OCI-LY3 (cell line): ENCODE measurements around the gene BNC2.
"Not testable (repeated sequence)": the region's sequence is repeated elsewhere in the genome, so short reads cannot be mapped to it uniquely, and the experiment has no call there.

Experiments used
- H2AFZ ChIP-seq: fragments of 200-600, 300-600 bp; shearing (Covaris generic); 2 replicates; pipeline ENCODE4 v1.6.0; 2014; ENCODE audit warnings: antibody characterized with exemption, low read depth, low read length
- H3K27ac ChIP-seq: fragments of 200-600, 300-600 bp; sonication (generic); 2 replicates; pipeline ENCODE4 v1.5.1; 2014; ENCODE audit warnings: mild to moderate bottlenecking, low read length, moderate library complexity, mixed read lengths
- H3K27me3 ChIP-seq: fragments of 200-600, 300-600 bp; sonication (generic); 2 replicates; pipeline ENCODE4 v1.6.1; 2014; ENCODE audit warnings: low read depth, low read length, mixed read lengths
- H3K36me3 ChIP-seq: fragments of 200-600, 300-600 bp; sonication (generic); replicated peaks from 2 replicates; pipeline ENCODE3; 2014; ENCODE audit warnings: low read depth, low read length, mixed read lengths
- H3K4me1 ChIP-seq: fragments of 300-600, 200-600 bp; sonication (generic); 2 replicates; pipeline ENCODE4 v1.6.1; 2014; ENCODE audit warnings: low read length, mixed read lengths
- H3K4me2 ChIP-seq: fragments of 200-600, 300-600 bp; sonication (generic); 2 replicates; pipeline ENCODE4 v1.6.1; 2014; ENCODE audit warnings: low read length, mixed read lengths
- H3K4me3 ChIP-seq: fragments of 300-600, 200-600 bp; sonication (generic); 2 replicates; pipeline ENCODE4 v1.5.1; 2014; ENCODE audit warnings: antibody characterized with exemption, mild to moderate bottlenecking, low read length, moderate library complexity
- H3K79me2 ChIP-seq: fragments of 300-600, 200-600 bp; shearing (Covaris generic); 2 replicates; pipeline ENCODE4 v1.6.1; 2014; ENCODE audit warnings: mild to moderate bottlenecking, low read length, mixed read lengths
- H3K9ac ChIP-seq: fragments of 300-600, 200-600 bp; shearing (Covaris generic); 2 replicates; pipeline ENCODE4 v1.6.0; 2014; ENCODE audit warnings: mild to moderate bottlenecking, low read length, moderate library complexity
- H3K9me3 ChIP-seq: fragments of 200-600, 300-600 bp; shearing (Covaris generic); 2 replicates; pipeline ENCODE4 v1.6.1; 2014; ENCODE audit warnings: low read length, mixed read lengths; ENCODE audit not compliant: insufficient read depth
- H4K20me1 ChIP-seq: fragments of 200-600, 300-600 bp; sonication (generic); 2 replicates; pipeline ENCODE4 v1.6.1; 2016; ENCODE audit warnings: low read length, mixed read lengths; ENCODE audit not compliant: insufficient read depth
- CTCF ChIP-seq: fragments of 200-600, 300-600 bp; sonication (generic); IDR thresholded peaks from 2 replicates; pipeline ENCODE4 v1.5.1; 2014; ENCODE audit warnings: antibody characterized with exemption, low read length, low read depth
- EZH2phosphoT487 ChIP-seq: fragments of 200-600 bp; shearing (Covaris generic); IDR thresholded peaks from 2 replicates; pipeline ENCODE4 v1.6.1; 2018; ENCODE audit warnings: antibody characterized with exemption, mixed run types, low read depth

Gene BNC2

GRCh38 chr9:16482764-16483163 lies 387.7 kb downstream of the BNC2 start:
- no peak overlapping the region for H3K9ac ChIP-seq
- H3K4me2 ChIP-seq = no peak overlapping the region
- H3K4me3 ChIP-seq = no peak overlapping the region
- no peaks in the 10 kb centered on the region; the same call in 1 of the 2 replicates for H3K27me3 ChIP-seq
- no peak for TF ChIP-seq EZH2phosphoT487
- no peak for TF ChIP-seq CTCF
- H2AFZ ChIP-seq = no peak overlapping the region
- no peaks in the 10 kb centered on the region for H4K20me1 ChIP-seq
- no peaks in the 10 kb centered on the region for H3K4me1 ChIP-seq
- H3K27ac ChIP-seq = no peak overlapping the region
- H3K79me2 ChIP-seq = no peaks in the 10 kb centered on the region
- no peaks in the 10 kb centered on the region for H3K9me3 ChIP-seq
- H3K36me3 ChIP-seq = no peaks in the 10 kb centered on the region

- not testable (repeated sequence) for H3K4me3 ChIP-seq, H3K36me3 ChIP-seq, H2AFZ ChIP-seq, H3K4me1 ChIP-seq, H3K9me3 ChIP-seq, H4K20me1 ChIP-seq, H3K79me2 ChIP-seq, H3K9ac ChIP-seq, H3K4me2 ChIP-seq, H3K27me3 ChIP-seq, H3K27ac ChIP-seq
Measured at GRCh38 chr9:16480584-16480983, 389.9 kb downstream of the BNC2 start.

- Histone ChIP-seq H3K79me2 (no peaks in the 10 kb centered on the region), H2AFZ (no peak overlapping the region), H3K27ac (no peak overlapping the region), H4K20me1 (no peaks in the 10 kb centered on the region), H3K36me3 (no peaks in the 10 kb centered on the region), H3K4me1 (no peaks in the 10 kb centered on the region), H3K4me2 (no peak overlapping the region), H3K9me3 (no peaks in the 10 kb centered on the region), H3K27me3 (no peaks in the 10 kb centered on the region), H3K9ac (no peak overlapping the region), H3K4me3 (no peak overlapping the region)
- TF ChIP-seq CTCF = no peak
- TF ChIP-seq EZH2phosphoT487 = no peak
Measured at GRCh38 chr9:16475996-16476395, 394.5 kb downstream of the BNC2 start.

- no peak overlapping the region for H3K4me3 ChIP-seq
Measured at GRCh38 chr9:16475257-16475656, 395.2 kb downstream of the BNC2 start.

More at GRCh38 chr9:16475257-16475656, 395.2 kb downstream of the BNC2 start:
- H4K20me1 ChIP-seq = no peaks in the 10 kb centered on the region
- no peaks in the 10 kb centered on the region for H3K27me3 ChIP-seq
- no peak overlapping the region for H3K9ac ChIP-seq
- no peaks in the 10 kb centered on the region for H3K79me2 ChIP-seq
- no peak overlapping the region for H3K4me2 ChIP-seq
- H3K27ac ChIP-seq = no peak overlapping the region
- no peak overlapping the region for H2AFZ ChIP-seq
- TF ChIP-seq EZH2phosphoT487 (no peak), CTCF (no peak)
- no peaks in the 10 kb centered on the region for H3K36me3 ChIP-seq
- H3K9me3 ChIP-seq = no peaks in the 10 kb centered on the region
- H3K4me1 ChIP-seq = no peaks in the 10 kb centered on the region
